Testis (tissue), 2 donors: ENCODE measurements around the gene RBM6.

Source experiments
- POLR2A ChIP-seq: fragments of 450-650 bp; IDR thresholded peaks from one replicate; pipeline ENCODE4 v1.6.1; 2017; ENCODE audit warnings: antibody characterized with exemption, mild to moderate bottlenecking, moderate library complexity
- TF ChIP-seq, protein P1 (sequence below), 3 experiments: fragments of 450-650 bp in 2 of 3; fragments of 200-600 bp in 1 of 3; sonication (generic) in 1 of 3; IDR thresholded peaks; one replicate each; pipeline ENCODE4 v1.5.1; 2016 to 2019; ENCODE audit warnings: antibody characterized with exemption in 3 of 3, mild to moderate bottlenecking in 2 of 3, moderate library complexity in 1 of 3

DNA sequence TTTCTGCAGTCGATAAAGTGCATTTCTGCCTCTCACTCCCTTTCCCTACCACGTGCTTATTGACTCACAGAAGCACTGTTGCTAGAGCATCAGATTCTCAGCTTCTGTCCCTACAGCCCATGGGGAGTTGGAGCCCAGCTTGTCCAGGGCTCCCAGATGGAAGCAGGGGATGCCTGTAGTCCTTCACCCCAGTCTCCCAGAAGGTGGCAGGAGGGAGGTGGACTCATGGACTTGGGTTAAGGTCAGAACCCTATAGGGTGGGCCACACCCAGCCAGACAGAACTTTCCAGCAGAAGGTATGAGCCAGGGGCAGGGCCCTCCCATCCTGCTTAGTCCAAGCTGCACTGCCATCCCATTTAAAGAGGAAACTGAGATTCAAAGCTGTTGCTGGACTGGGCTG, 182.1 kb downstream of the RBM6 start:
- no peak for TF ChIP-seq POLR2A
- TF ChIP-seq, protein P1, sequence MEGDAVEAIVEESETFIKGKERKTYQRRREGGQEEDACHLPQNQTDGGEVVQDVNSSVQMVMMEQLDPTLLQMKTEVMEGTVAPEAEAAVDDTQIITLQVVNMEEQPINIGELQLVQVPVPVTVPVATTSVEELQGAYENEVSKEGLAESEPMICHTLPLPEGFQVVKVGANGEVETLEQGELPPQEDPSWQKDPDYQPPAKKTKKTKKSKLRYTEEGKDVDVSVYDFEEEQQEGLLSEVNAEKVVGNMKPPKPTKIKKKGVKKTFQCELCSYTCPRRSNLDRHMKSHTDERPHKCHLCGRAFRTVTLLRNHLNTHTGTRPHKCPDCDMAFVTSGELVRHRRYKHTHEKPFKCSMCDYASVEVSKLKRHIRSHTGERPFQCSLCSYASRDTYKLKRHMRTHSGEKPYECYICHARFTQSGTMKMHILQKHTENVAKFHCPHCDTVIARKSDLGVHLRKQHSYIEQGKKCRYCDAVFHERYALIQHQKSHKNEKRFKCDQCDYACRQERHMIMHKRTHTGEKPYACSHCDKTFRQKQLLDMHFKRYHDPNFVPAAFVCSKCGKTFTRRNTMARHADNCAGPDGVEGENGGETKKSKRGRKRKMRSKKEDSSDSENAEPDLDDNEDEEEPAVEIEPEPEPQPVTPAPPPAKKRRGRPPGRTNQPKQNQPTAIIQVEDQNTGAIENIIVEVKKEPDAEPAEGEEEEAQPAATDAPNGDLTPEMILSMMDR (IDR thresholded peaks at IDR 0.05) = no peak
